SK-N-SH (cell line): ENCODE results near the gene RHOXF2.

ENCODE experiments used
- CTCF ChIP-seq: fragments of 200-600 bp; sonication (generic); IDR thresholded peaks from 2 replicates; pipeline ENCODE4 v1.6.1; 2017; ENCODE audit warnings: antibody characterized with exemption, mild to moderate bottlenecking, moderate library complexity
- EP300 ChIP-seq, 2 experiments: IDR thresholded peaks; 2 replicates each; pipeline versions ENCODE4 v1.4.0 to v1.6.1; 2012; ENCODE audit warnings: borderline replicate concordance in 1 of 2, low read depth in 1 of 2, low read length in 1 of 2
- MEF2A ChIP-seq: IDR thresholded peaks from 2 replicates; pipeline ENCODE4 v1.4.0; 2012; ENCODE audit warnings: low read depth, borderline replicate concordance
- MXI1 ChIP-seq: IDR thresholded peaks from 2 replicates; pipeline ENCODE4 v1.6.1; 2012; ENCODE audit warnings: mild to moderate bottlenecking, low read depth, low read length, improper control_type of control experiment
- POLR2AphosphoS5 ChIP-seq: IDR thresholded peaks from 2 replicates; pipeline ENCODE4 v1.6.1; 2012; ENCODE audit warnings: low read depth, low read length
- TF ChIP-seq, protein P1 (sequence below): IDR thresholded peaks from 2 replicates; pipeline ENCODE4 v1.4.0; 2012; ENCODE audit warnings: low read depth

DNA sequence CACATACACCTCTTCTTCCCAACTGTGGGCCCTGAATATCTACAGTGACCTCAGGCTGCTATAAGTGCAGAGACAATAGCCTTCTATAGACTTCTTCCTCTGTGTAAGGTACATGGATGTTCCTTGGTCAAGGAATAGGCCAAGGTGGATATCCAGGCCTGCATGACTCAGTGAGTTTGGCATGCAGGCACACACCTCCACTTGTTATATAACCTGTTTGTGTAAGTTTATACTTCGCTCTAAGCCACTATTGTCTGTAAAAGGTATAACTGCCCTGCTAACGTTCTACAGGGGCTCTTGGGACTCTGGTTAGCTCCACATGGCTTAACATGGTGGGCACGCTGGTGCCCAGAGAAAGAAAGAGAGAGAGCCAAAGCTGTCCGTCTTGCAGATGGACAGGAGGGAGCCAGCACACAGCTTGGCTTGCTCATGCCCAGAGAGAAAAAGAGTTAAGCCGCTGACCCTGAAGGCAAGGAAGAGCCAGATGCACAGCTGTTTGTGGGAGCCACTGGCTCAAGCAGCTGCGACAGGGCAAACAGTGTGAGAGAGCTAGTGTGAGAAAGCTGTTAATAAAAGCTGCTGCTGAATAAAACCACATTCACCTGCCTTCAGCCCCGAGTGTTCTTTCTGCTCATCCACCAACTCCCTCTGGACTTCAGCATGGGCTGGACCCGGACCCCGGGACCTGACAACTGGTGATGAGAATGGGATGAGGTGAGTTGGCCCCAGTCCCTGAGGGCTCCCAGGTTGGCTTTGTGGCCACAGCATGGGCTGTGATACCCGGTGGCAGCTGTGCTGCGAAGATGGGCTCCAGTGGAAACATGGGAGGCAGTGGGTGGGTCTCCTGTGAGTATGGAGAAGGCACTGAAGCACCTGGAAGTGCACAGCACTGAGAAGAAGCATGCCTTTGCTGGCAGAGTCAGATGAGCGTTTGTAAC lies 47.7 kb downstream of the RHOXF2 start:
- TF ChIP-seq CTCF (no peak), EP300 (IDR thresholded peaks at IDR 0.05; ENCODE audit: borderline replicate concordance in 1 of 2, low read depth in 1 of 2, low read length in 1 of 2) (no peak), MEF2A (no peak), POLR2AphosphoS5 (no peak), MXI1 (no peak)
- TF ChIP-seq, protein P1, sequence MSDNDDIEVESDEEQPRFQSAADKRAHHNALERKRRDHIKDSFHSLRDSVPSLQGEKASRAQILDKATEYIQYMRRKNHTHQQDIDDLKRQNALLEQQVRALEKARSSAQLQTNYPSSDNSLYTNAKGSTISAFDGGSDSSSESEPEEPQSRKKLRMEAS: no peak
